CD4-positive, alpha-beta memory T cell (primary cell): Measurements from ENCODE around the gene CMYA5. TPM values are rescaled to one million over a fixed set of nuclear protein-coding genes. Genes with fewer than 3 reads are reported as not detected.
"Not testable (repeated sequence)": the region's sequence is repeated elsewhere in the genome, so short reads cannot be mapped to it uniquely, and the experiment has no call there.

ENCODE experiments used
- CTCF ChIA-PET: fragments of 350-600 bp; sonication (Branson Sonifier 250); formaldehyde crosslinking; loops from one replicate; lab custom pipeline; 2021; ENCODE audit warnings: inconsistent platforms; ENCODE audit not compliant: partially characterized antibody; lab: Charles Lee
- POLR2A ChIA-PET: fragments of 350-600 bp; sonication (Branson Sonifier 250); formaldehyde crosslinking; loops from one replicate; lab custom pipeline; 2021; ENCODE audit not compliant: partially characterized antibody; lab: Charles Lee
- DNase-seq, 5 donors: peaks; one replicate each; pipeline versions ENCODE4 v3.0.0 to v3.0.0-alpha.2; 2020 to 2022; ENCODE audit warnings: mixed read lengths in 1 of 5
- H3K27ac ChIP-seq: one replicate; pipeline ENCODE4 v1.7.0; 2013; ENCODE audit warnings: low read depth, low read length
- H3K27me3 ChIP-seq: 2 replicates; pipeline ENCODE4 v1.7.0; 2013; ENCODE audit warnings: mild to moderate bottlenecking, low read length, moderate library complexity; ENCODE audit not compliant: insufficient read depth
- H3K36me3 ChIP-seq: 2 replicates; pipeline ENCODE4 v1.7.0; 2013; ENCODE audit warnings: mild to moderate bottlenecking, low read length, moderate library complexity; ENCODE audit not compliant: insufficient read depth
- H3K4me1 ChIP-seq: 2 replicates; pipeline ENCODE4 v1.7.0; 2013; ENCODE audit warnings: mild to moderate bottlenecking, low read length, moderate library complexity; ENCODE audit not compliant: insufficient read depth
- H3K4me3 ChIP-seq, 2 donors: one replicate each; pipeline ENCODE4 v1.7.0; 2013; ENCODE audit warnings: low read length in 2 of 2, mild to moderate bottlenecking in 1 of 2
- H3K9me3 ChIP-seq, 2 donors: one replicate each; pipeline ENCODE4 v1.7.0; 2013; ENCODE audit warnings: low read length in 2 of 2, control low read depth in 1 of 2; ENCODE audit not compliant: control insufficient read depth in 1 of 2
- H3K27ac Mint-ChIP-seq, 7 donors: one replicate each; pipeline ENCODE4 v1.8.0; 2020 to 2021; ENCODE audit warnings: mixed read lengths in 7 of 7, mild to moderate bottlenecking in 6 of 7, inconsistent platforms in 3 of 7, moderate library complexity in 3 of 7
- H3K27me3 Mint-ChIP-seq, 2 donors: one replicate each; pipeline ENCODE4 v1.8.0; 2020 to 2021; ENCODE audit warnings: mixed read lengths in 2 of 2
- H3K36me3 Mint-ChIP-seq, 2 donors: one replicate each; pipeline ENCODE4 v1.8.0; 2020 to 2021; ENCODE audit warnings: mixed read lengths in 2 of 2, inconsistent platforms in 1 of 2, mild to moderate bottlenecking in 1 of 2
- H3K4me1 Mint-ChIP-seq, 4 donors: one replicate each; pipeline ENCODE4 v1.8.0; 2020 to 2021; ENCODE audit warnings: mixed read lengths in 4 of 4, mild to moderate bottlenecking in 1 of 4
- H3K4me3 Mint-ChIP-seq, 8 donors: one replicate each; pipeline ENCODE4 v1.8.0; 2020 to 2021; ENCODE audit warnings: mixed read lengths in 8 of 8, mild to moderate bottlenecking in 7 of 8, moderate library complexity in 6 of 8, inconsistent platforms in 3 of 8
- H3K9me3 Mint-ChIP-seq, 8 donors: one replicate each; pipeline ENCODE4 v1.8.0; 2020 to 2021; ENCODE audit warnings: mixed read lengths in 8 of 8, mild to moderate bottlenecking in 5 of 8, inconsistent platforms in 3 of 8, moderate library complexity in 1 of 8
- intact Hi-C: fragments of 100-400 bp; cut with micrococcal nuclease; formaldehyde crosslinking; loops from one replicate; pipeline ENCODE4 v1.15.1; 2023
- polyA plus RNA-seq, 2 donors: library from polyadenylated mRNA; unstranded; fragments of 300-500 nt; fragmentation: Illumina TruSeq; gene quantifications; one replicate each; pipeline ENCODE4 v1.2.3, GENCODE V29; 2021
- total RNA-seq, 2 experiments: library from RNA; stranded (reverse); gene quantifications; one replicate each; pipeline ENCODE4 v1.2.3, GENCODE V29; 2021

Gene CMYA5
- total and polyA plus RNA-seq, 4 experiments from 2014 or later, result 0.07 to 0.20 (median 0.18) TPM

GRCh38 chr5:79702606-79703380, 13.2 kb downstream of the CMYA5 start:
- peaks cover 0 to 7% (median 2%) of the 10 kb centered on the region in 4 donors for H3K4me1 Mint-ChIP-seq
- no peaks in the 10 kb centered on the region for H3K27me3 Mint-ChIP-seq
- no peaks in the 10 kb centered on the region for H3K36me3 ChIP-seq
- peaks cover 0 to 8% (median 0%) of the 10 kb centered on the region in 8 donors for H3K9me3 Mint-ChIP-seq
- no peaks in the 10 kb centered on the region for H3K36me3 Mint-ChIP-seq
- H3K9me3 ChIP-seq, result no peaks in the 10 kb centered on the region
- no peaks in the 10 kb centered on the region for H3K27me3 ChIP-seq
- H3K27ac Mint-ChIP-seq, result peak overlapping the region in 1 of 7 donors; percentile 19
- H3K4me3 Mint-ChIP-seq, result no peak overlapping the region
- no peak overlapping the region for H3K27ac ChIP-seq
- intact Hi-C loops, result loop anchor here (1.0 kb wide), 1 partner anchor 156 kb away; no protein-coding TSS in a partner anchor
- no peaks in the 10 kb centered on the region for H3K4me1 ChIP-seq
- peak in 4 of 5 donors; percentile 25 to 31 (median 28) for DNase-seq
- ChIA-PET POLR2A (no interaction called here), CTCF (interaction anchor here (1.1 to 1.4 kb wide), 4 partner anchors 25 to 380 kb away, joined by 3 to 5 read pairs (median 4); no protein-coding TSS in a partner anchor)
- no peak overlapping the region for H3K4me3 ChIP-seq

GRCh38 chr5:79703381-79703645, 13.7 kb downstream of the CMYA5 start:
- H3K36me3 Mint-ChIP-seq, result no peaks in the 10 kb centered on the region
- H3K27ac Mint-ChIP-seq, result no peak overlapping the region
- Histone ChIP-seq H3K4me3 (no peak overlapping the region), H3K36me3 (no peaks in the 10 kb centered on the region), H3K27me3 (no peaks in the 10 kb centered on the region), H3K9me3 (no peaks in the 10 kb centered on the region), H3K4me1 (no peaks in the 10 kb centered on the region), H3K27ac (no peak overlapping the region)
- H3K27me3 Mint-ChIP-seq, result no peaks in the 10 kb centered on the region
- DNase-seq, result no peak
- POLR2A ChIA-PET, result no interaction called here
- CTCF ChIA-PET, result interaction anchor here (1.1 to 1.2 kb wide), 2 partner anchors 155 to 380 kb away, joined by 4 to 5 read pairs; no protein-coding TSS in a partner anchor
- peaks cover 0 to 7% (median 2%) of the 10 kb centered on the region in 4 donors for H3K4me1 Mint-ChIP-seq
- H3K4me3 Mint-ChIP-seq, result no peak overlapping the region
- H3K9me3 Mint-ChIP-seq, result peaks cover 0 to 8% (median 0%) of the 10 kb centered on the region in 8 donors
- intact Hi-C loops, result loop anchor here (1.0 kb wide), 1 partner anchor 155 kb away; no protein-coding TSS in a partner anchor

- Histone ChIP-seq H3K4me1 (no peaks in the 10 kb centered on the region), H3K4me3 (no peak overlapping the region), H3K36me3 (no peaks in the 10 kb centered on the region), H3K27ac (no peak overlapping the region), H3K27me3 (no peaks in the 10 kb centered on the region), H3K9me3 (no peaks in the 10 kb centered on the region)
- Mint-ChIP-seq H3K4me1 (peaks cover 0 to 4% (median 1%) of the 10 kb centered on the region in 4 donors), H3K36me3 (no peaks in the 10 kb centered on the region), H3K9me3 (peaks cover 0 to 8% (median 0%) of the 10 kb centered on the region in 8 donors), H3K4me3 (no peak overlapping the region), H3K27ac (peak overlapping the region in 2 of 7 donors; percentile 29 to 80), H3K27me3 (no peaks in the 10 kb centered on the region)
- ChIA-PET CTCF (interaction anchor here (1.7 kb wide), 1 partner anchor 152 kb away, joined by 4 read pairs; no protein-coding TSS in a partner anchor), POLR2A (no interaction called here)
- DNase-seq, result no peak
- intact Hi-C loops, result no loop called here
Observed at GRCh38 chr5:79704553-79704952, 14.9 kb downstream of the CMYA5 start.

GRCh38 chr5:79705632-79706031, 16.0 kb downstream of the CMYA5 start:
- Mint-ChIP-seq H3K4me1 (peaks cover 0 to 1% (median 0%) of the 10 kb centered on the region in 4 donors), H3K9me3 (peaks cover 0 to 8% (median 0%) of the 10 kb centered on the region in 8 donors), H3K36me3 (no peaks in the 10 kb centered on the region), H3K4me3 (no peak overlapping the region), H3K27me3 (no peaks in the 10 kb centered on the region), H3K27ac (no peak overlapping the region)
- CTCF ChIA-PET, result interaction anchor here (1.3 to 1.7 kb wide), 2 partner anchors 151 to 602 kb away, joined by 3 to 4 read pairs; no protein-coding TSS in a partner anchor
- DNase-seq, result no peak
- POLR2A ChIA-PET, result no interaction called here
- intact Hi-C loops, result no loop called here
- Histone ChIP-seq H3K4me1 (no peaks in the 10 kb centered on the region), H3K9me3 (no peaks in the 10 kb centered on the region), H3K27me3 (no peaks in the 10 kb centered on the region), H3K36me3 (no peaks in the 10 kb centered on the region), H3K27ac (no peak overlapping the region), H3K4me3 (no peak overlapping the region)

- POLR2A ChIA-PET, H3K4me3 Mint-ChIP-seq, H3K27ac ChIP-seq, H3K36me3 Mint-ChIP-seq, H3K27ac Mint-ChIP-seq, H3K4me1 ChIP-seq, H3K4me3 ChIP-seq, H3K9me3 ChIP-seq, H3K4me1 Mint-ChIP-seq, H3K27me3 Mint-ChIP-seq, intact Hi-C loops, H3K36me3 ChIP-seq, H3K9me3 Mint-ChIP-seq, H3K27me3 ChIP-seq, DNase-seq: not testable (repeated sequence)
- CTCF ChIA-PET, result interaction anchor here (1.3 kb wide), 1 partner anchor 601 kb away, joined by 3 read pairs; no protein-coding TSS in a partner anchor
Observed at GRCh38 chr5:79706317-79706716, 16.7 kb downstream of the CMYA5 start.

- no peaks in the 10 kb centered on the region for H3K4me1 ChIP-seq
- H3K4me3 Mint-ChIP-seq, result no peak overlapping the region
- H3K9me3 Mint-ChIP-seq, result peaks cover 0 to 8% (median 0%) of the 10 kb centered on the region in 8 donors
- intact Hi-C loops, result no loop called here
- no peaks in the 10 kb centered on the region for H3K36me3 ChIP-seq
- POLR2A ChIA-PET, result no interaction called here
- no peak overlapping the region for H3K27ac Mint-ChIP-seq
- H3K4me1 Mint-ChIP-seq, result peaks cover 0 to 1% (median 0%) of the 10 kb centered on the region in 4 donors
- CTCF ChIA-PET, result no interaction called here
- no peaks in the 10 kb centered on the region for H3K36me3 Mint-ChIP-seq
- H3K9me3 ChIP-seq, result no peaks in the 10 kb centered on the region
- H3K27me3 Mint-ChIP-seq, result no peaks in the 10 kb centered on the region
- no peak overlapping the region for H3K27ac ChIP-seq
- no peaks in the 10 kb centered on the region for H3K27me3 ChIP-seq
- H3K4me3 ChIP-seq, result no peak overlapping the region
- no peak for DNase-seq
Observed at GRCh38 chr5:79707535-79707934, 17.9 kb downstream of the CMYA5 start.

- ChIA-PET CTCF (interaction anchor here (0.6 kb wide), 1 partner anchor 159 kb away, joined by 3 read pairs; no protein-coding TSS in a partner anchor), POLR2A (no interaction called here)
- Mint-ChIP-seq H3K27ac (no peak overlapping the region), H3K36me3 (no peaks in the 10 kb centered on the region), H3K4me3 (no peak overlapping the region), H3K27me3 (peaks cover 0 to 2% of the 10 kb centered on the region in 2 donors), H3K4me1 (no peaks in the 10 kb centered on the region), H3K9me3 (peaks cover 0 to 3% (median 0%) of the 10 kb centered on the region in 8 donors)
- H3K4me1 ChIP-seq, result no peaks in the 10 kb centered on the region
- intact Hi-C loops, result no loop called here
- no peak overlapping the region for H3K27ac ChIP-seq
- H3K9me3 ChIP-seq, result no peaks in the 10 kb centered on the region
- H3K36me3 ChIP-seq, result no peaks in the 10 kb centered on the region
- no peak for DNase-seq
- no peak overlapping the region for H3K4me3 ChIP-seq
- no peaks in the 10 kb centered on the region for H3K27me3 ChIP-seq
Observed at GRCh38 chr5:79712741-79713140, 23.1 kb downstream of the CMYA5 start.
